ENCODE data around the gene LRP8. TPM values are rescaled to one million over a fixed set of nuclear protein-coding genes. Genes with fewer than 3 reads are reported as not detected.

The LRP8 gene
- total and polyA plus RNA-seq, 8 donors = 0.58 to 26.8 (median 2.3) TPM

DNA sequence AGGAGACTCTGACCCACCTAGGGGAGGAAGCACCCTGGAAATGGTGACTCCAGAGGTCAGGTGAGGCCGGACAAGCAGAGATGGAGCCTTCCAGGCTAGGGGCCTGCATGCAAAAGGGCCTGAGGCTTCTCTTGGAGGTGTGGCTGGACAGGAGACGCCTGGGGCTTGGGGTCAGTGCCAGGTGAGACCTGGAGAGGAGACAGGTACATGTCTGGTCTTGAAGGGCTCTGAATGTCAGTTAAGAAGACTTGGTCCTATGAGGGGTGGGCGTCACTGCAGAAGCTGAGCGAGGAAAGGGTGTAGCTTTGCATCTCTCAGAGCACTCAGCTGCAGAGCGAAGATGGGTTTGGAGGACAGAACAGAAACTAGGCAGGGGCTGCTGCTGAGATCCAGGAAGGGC lies 14.3 kb downstream of the LRP8 start:
- no peak for DNase-seq
- WGBS, 5 donors = 86 to 96% (median 93%) methylated on average over 5 of the region's 5 CpGs
- intact Hi-C loops (cut with DNase I; ENCODE audit: low total_unique reads) = no loop called here

DNA sequence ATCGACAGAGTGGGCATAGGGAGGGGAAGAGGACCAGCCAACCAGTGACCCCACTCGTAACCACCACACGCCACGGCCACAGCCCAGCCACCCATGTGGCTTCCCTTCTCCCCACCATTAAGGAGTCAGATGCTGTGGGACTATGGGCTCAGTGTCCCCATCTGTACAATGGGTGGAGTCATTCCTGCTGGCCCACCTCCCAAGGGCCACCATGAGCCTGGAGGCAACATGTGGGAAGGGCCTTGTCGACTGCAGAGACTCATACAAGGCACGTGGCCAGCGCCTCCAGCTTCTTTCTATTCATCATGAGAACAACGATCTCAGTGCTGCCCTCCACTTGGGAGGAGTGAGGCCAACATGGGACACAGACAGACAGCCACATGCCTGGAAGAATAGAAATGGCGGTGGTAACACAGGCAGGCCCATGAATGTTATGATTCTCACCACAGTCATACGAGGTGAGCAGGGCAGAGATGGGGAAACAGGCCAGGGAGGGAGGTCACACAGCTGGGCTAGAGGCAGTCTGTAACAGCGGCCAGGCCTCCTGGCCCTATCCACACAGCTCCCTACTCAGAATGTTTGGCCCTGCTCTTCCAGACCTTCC lies 16.1 kb downstream of the LRP8 start:
- Histone ChIP-seq H3K36me3 (no peaks in the 10 kb centered on the region), H3K27ac (no peak overlapping the region), H3K4me1 (peaks cover 0 to 6% (median 0%) of the 10 kb centered on the region in 4 donors), H3K4me3 (no peak overlapping the region), H3K27me3 (no peaks in the 10 kb centered on the region), H3K9me3 (no peaks in the 10 kb centered on the region)
- TF ChIP-seq POLR2AphosphoS5 (IDR thresholded peaks at IDR 0.05) = no peak
- no peak for TF ChIP-seq EP300 (IDR thresholded peaks at IDR 0.05)
- no peak for TF ChIP-seq CTCF (IDR thresholded peaks at IDR 0.05)
- no peak for TF ChIP-seq POLR2A (IDR thresholded peaks at IDR 0.05)
- no peak for DNase-seq
- WGBS, 5 donors = 80 to 90% (median 88%) methylated on average over 11 of the region's 11 CpGs
- intact Hi-C loops (cut with DNase I; ENCODE audit: low total_unique reads) = no loop called here

More for the DNA sequence above, 14.3 kb downstream of the LRP8 start:
- H3K9me3 ChIP-seq = no peaks in the 10 kb centered on the region
- no peak for TF ChIP-seq POLR2AphosphoS5 (IDR thresholded peaks at IDR 0.05)
- no peak for TF ChIP-seq EP300 (IDR thresholded peaks at IDR 0.05)
- TF ChIP-seq POLR2A (IDR thresholded peaks at IDR 0.05) = no peak
- no peak for TF ChIP-seq CTCF (IDR thresholded peaks at IDR 0.05)
- H3K4me1 ChIP-seq = peaks cover 0 to 6% (median 0%) of the 10 kb centered on the region in 4 donors
- H3K27me3 ChIP-seq = no peaks in the 10 kb centered on the region
- H3K36me3 ChIP-seq = no peaks in the 10 kb centered on the region
- H3K27ac ChIP-seq = no peak overlapping the region
- H3K4me3 ChIP-seq = no peak overlapping the region

DNA sequence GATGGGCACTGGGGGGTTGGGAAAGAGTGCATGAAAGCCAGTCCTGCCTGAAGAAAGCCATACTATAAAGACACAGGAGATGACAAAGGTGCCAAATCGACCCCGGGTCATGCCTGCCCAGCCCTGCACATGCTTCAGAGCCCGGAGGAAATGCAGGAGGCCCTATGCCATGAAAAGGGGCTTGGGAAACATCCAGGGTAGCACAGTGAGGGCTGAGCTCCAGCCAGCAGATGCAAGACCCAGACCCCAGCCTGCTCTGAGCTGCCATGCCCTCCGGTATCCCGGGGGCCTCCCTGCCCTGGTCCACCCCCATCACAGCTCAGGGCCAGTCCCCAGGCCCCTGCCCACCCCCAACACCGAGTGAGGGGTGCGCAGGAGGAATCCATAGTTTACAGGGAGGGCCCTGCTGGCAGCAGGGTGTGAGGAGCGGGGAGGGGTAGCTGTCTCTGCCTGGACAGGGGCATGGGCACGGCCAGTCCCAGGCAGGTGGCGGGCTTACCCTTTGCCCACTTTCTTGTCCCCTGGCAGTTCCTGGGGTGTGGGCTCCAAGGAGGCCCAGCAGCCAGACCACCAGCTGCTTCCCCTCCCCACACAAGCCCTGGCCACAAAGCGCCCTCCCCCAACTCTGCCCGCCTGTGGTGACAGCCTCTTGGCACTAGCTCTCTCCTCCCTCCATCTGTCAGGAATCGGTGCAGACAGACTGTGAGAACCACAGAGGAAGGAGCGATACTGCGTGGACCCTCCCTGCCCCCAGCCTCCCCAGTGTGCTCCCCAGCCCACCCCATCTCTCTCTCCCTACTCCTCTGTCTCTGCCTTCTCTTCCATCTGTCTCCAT lies 16.8 kb downstream of the LRP8 start:
- Histone ChIP-seq H3K9me3 (no peaks in the 10 kb centered on the region), H3K36me3 (no peaks in the 10 kb centered on the region), H3K27me3 (no peaks in the 10 kb centered on the region), H3K4me3 (no peak overlapping the region), H3K4me1 (peaks cover 0 to 6% (median 0%) of the 10 kb centered on the region in 4 donors), H3K27ac (no peak overlapping the region)
- TF ChIP-seq EP300 (IDR thresholded peaks at IDR 0.05) = no peak
- no peak for TF ChIP-seq CTCF (IDR thresholded peaks at IDR 0.05)
- TF ChIP-seq POLR2AphosphoS5 (IDR thresholded peaks at IDR 0.05) = no peak
- TF ChIP-seq POLR2A (IDR thresholded peaks at IDR 0.05) = no peak
- 70 to 86% (median 78%) methylated on average over 13 to 15 of the region's 15 CpGs for WGBS, 5 donors
- intact Hi-C loops (cut with DNase I; ENCODE audit: low total_unique reads) = no loop called here
- DNase-seq = no peak

- no peaks in the 10 kb centered on the region for H3K9me3 ChIP-seq
- no peak overlapping the region for H3K4me3 ChIP-seq
- H3K27me3 ChIP-seq = no peaks in the 10 kb centered on the region
- no peak for DNase-seq
- 73 to 89% (median 86%) methylated on average over 10 to 11 of the region's 11 CpGs for WGBS, 5 donors
- TF ChIP-seq CTCF (IDR thresholded peaks at IDR 0.05) (no peak), EP300 (IDR thresholded peaks at IDR 0.05) (no peak), POLR2A (IDR thresholded peaks at IDR 0.05) (no peak), POLR2AphosphoS5 (IDR thresholded peaks at IDR 0.05) (no peak)
- H3K27ac ChIP-seq = no peak overlapping the region
- intact Hi-C loops (cut with DNase I; ENCODE audit: low total_unique reads) = no loop called here
- no peaks in the 10 kb centered on the region for H3K36me3 ChIP-seq
- no peaks in the 10 kb centered on the region for H3K4me1 ChIP-seq
Measured at GRCh38 chr1:53309802-53310201, 18.1 kb downstream of the LRP8 start.

All from stomach (tissue), 9 donors.